ENCODE measurements around the gene HPCAL1.

GRCh38 chr2:10257036-10257435 is 45.7 kb upstream of the HPCAL1 start:
- TF ChIP-seq POLR2A (IDR thresholded peaks at IDR 0.05) (no peak), CTCF (IDR thresholded peaks at IDR 0.05) (no peak)
